ENCODE results near the gene SLC25A38. TPM values are rescaled to one million over a fixed set of nuclear protein-coding genes. Genes with fewer than 3 reads are reported as not detected.
"Not testable (repeated sequence)": the region's sequence is repeated elsewhere in the genome, so short reads cannot be mapped to it uniquely, and the experiment has no call there.

The SLC25A38 gene
- polyA plus RNA-seq, 3 donors = 33.6 to 37.3 (median 36.2) TPM

- DNase-seq = no peak
Measured at GRCh38 chr3:39361252-39361927, 21.8 kb upstream of the SLC25A38 start.

GRCh38 chr3:39362192-39362591 is 21.0 kb upstream of the SLC25A38 start:
- DNase-seq = no peak

DNA sequence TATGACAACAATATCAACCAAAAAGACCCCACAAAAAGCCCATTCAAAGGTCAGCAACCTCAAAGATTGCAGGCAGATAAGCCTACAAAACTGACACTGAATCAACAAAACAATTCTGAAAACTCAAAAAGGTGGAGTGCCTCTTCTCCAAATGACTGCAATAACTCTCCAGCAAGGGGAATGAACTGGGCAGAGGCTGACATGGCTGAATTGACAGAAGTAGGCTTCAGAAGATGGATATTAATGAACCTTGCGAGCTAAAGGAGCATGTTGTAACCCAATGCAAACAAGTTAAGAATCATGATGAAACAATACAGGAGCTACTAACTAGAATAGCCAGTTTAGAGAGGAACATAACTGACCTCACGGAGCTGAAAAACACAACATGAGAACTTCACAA is 20.4 kb upstream of the SLC25A38 start:
- no peak for DNase-seq

GRCh38 chr3:39370450-39370849 is 12.7 kb upstream of the SLC25A38 start:
- not testable (repeated sequence) for DNase-seq

DNA sequence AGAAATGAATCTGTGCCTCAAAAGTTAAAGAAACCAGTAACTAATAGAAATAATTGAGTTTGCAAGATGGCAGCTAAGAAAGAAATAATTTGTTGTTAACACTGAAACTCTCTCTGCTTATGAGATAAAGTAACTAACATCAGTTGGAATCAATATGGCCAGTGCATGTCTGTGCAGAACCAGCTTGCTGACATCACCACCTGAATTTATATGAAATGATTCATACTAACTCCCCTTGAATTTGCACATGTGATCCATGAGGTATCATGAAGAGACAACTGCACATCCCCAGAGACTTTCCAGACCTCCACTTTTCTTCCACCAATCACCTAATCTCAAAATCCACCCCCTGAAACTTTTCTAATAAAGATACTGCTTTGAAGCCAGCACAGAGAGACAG is 10.3 kb upstream of the SLC25A38 start:
- no peak for DNase-seq

GRCh38 chr3:39376959-39377634 is 6.1 kb upstream of the SLC25A38 start:
- no peak for DNase-seq

DNA sequence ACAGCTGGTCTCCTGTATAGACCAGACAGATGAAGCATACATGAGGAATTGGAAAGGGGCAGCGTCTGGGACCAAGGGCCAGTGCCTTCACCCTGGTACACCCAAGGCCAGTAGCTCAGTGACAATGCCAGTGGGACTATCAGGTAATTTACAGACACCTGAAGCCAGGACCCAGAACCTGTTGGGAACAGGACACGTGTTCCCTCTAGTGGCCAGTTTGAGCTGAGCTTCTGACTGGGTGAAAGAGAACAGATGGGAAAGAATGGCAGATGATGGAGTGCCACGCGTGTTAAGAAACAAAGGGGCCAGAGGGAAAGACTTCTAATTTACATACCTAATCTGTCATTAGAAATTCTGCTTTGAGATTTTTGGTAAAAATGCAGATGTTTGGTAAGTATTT is 5.1 kb upstream of the SLC25A38 start:
- peak; percentile 31 for DNase-seq

- DNase-seq = no peak
Measured at GRCh38 chr3:39378957-39379777, 4.0 kb upstream of the SLC25A38 start.

- DNase-seq = no peak
Measured at GRCh38 chr3:39379778-39380155, 3.4 kb upstream of the SLC25A38 start.

DNA sequence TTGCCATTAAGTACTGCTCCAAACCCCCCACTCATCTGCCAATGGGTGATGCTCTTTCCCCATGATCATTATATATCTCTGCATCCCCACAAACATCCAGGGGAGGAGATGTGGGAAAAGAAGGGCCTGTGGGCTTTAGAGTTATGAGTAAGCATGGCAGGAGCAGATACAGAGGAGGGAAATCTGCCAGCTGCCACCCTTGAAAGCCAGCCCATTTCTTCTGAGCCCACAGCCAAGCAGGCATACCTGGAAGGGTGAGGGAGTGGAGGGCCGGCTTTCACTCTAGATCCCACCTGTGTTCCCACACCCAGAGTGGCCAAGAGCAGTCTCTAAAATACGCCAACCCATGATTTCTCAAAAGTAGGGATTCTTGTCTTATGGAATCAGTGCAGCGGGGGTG is 1.7 kb upstream of the SLC25A38 start:
- no peak for DNase-seq

GRCh38 chr3:39383881-39384664 is 903 bp downstream of the SLC25A38 start:
- peak; percentile 93 for DNase-seq

DNA sequence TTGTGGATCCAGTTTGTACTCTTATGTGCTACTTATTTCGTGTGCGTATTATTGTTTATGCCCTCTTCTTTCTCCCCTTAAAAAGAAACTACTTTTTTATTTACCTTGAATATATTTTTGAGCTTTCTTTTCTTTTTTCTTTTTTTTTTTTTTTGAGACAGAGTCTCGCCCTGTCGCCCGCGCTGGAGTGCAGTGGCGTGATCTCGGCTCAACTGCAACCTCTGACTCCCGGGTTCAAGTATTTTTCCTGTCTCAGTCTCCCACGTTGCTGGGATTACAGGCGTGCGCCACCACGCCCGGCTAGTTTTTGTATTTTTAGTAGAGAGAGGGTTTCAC is 1.5 kb downstream of the SLC25A38 start:
- no peak for DNase-seq

DNA sequence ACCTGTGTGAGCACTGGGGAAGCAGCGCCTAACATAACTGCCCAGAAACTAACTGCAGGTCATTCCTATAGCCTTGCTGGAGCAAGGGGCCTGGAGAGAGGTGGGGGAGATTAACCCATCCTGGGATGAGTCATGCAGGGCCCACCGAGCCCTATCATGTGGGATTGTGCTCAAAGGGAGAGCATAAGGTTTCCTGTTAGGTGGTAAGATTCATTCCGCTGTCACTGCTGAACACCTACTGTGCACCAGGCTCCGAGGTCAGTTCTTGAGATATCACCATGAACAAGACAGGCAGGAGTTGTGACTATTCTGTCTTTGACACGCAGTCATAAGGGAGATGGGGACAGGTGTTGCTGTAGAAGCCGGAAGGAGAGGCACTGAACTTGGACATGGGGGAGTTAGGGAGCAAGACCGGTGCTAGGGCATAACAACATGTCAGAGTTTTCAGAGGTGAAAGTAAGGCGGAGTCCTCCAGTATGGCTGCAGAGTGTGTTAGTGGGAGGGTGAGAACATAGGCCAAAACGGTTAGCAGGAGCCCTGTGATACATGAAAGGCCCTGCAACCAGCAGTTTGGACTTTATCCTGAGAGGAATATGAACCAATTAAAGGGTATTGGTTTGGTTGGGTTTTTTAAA is 2.4 kb downstream of the SLC25A38 start:
- DNase-seq = no peak

DNA sequence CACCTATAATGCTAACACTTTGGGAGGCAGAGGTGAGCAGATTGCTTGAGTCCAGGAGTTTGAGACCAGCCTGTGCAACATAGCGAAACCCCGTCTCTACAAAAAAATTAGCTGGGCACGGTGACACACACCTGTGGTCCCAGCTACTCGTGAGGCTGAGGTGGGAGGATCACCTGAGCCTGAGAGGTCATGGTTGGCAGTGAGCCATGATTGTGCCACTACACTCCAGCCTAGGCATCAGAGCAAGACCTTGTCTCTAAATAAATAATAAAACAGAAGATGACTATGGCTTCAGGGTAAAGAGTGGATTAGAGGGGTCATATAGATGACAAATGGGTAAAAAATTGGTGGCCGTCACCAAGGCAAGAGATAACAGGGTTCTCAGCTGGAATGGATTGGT is 3.1 kb downstream of the SLC25A38 start:
- DNase-seq = no peak

DNA sequence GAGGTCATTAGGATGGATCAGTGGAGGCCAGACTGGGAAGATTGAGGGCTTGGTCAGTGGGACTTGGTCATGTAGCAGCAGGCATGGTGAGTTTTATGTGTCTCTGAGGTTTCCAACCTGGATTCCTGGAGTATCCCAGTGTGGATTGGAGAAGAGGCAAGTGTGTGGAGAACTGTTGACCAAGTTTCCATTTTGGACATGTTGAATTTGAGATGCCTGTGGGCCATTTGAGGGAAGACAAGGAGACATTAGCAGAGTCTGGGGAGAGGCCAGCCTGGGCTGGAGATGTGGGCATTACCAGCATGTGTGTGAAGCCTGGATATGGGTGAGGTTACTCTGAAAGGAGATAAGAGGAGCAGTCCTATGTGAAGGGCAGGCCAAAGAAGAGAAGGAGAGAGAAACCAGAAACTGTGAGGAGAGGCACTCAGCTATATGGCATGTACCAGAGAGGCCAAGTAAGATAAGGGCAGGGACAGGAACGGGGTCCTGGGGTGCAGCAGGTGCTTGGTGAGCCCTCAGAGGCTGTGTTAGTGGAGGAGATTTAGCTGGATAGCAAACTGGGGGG is 4.3 kb downstream of the SLC25A38 start:
- DNase-seq = no peak

GRCh38 chr3:39388153-39388552 is 5.0 kb downstream of the SLC25A38 start:
- no peak for DNase-seq

- no peak for DNase-seq
Measured at GRCh38 chr3:39388741-39389248, 5.6 kb downstream of the SLC25A38 start.

GRCh38 chr3:39390181-39390580 is 7.0 kb downstream of the SLC25A38 start:
- no peak for DNase-seq

- DNase-seq = no peak
Measured at GRCh38 chr3:39396690-39397089, 13.5 kb downstream of the SLC25A38 start.

- DNase-seq = no peak
Measured at GRCh38 chr3:39398700-39399099, 15.5 kb downstream of the SLC25A38 start.

GRCh38 chr3:39401983-39402382 is 18.8 kb downstream of the SLC25A38 start:
- DNase-seq = no peak
